ENCODE measurements around the gene GOT1. TPM values are rescaled to one million over a fixed set of nuclear protein-coding genes. Genes with fewer than 3 reads are reported as not detected.

Gene GOT1
- total and polyA plus RNA-seq, 2 experiments from 2014 or later: 36.8 to 37.7 TPM

GRCh38 chr10:99460070-99460469 is 29.6 kb upstream of the GOT1 start (continued):
- no peak for TF ChIP-seq ZNF462 (CRISPR knock-in tag; IDR thresholded peaks at IDR 0.05)

GRCh38 chr10:99459217-99459616 is 28.8 kb upstream of the GOT1 start:
- no peaks in the 10 kb centered on the region; the same call in 1 of the 2 replicates for H3K9me2 ChIP-seq (ENCODE audit: insufficient read depth)
- Mint-ChIP-seq H3K4me1 (no peaks in the 10 kb centered on the region), H3K27ac (no peak overlapping the region), H3K9me3 (no peaks in the 10 kb centered on the region), H3K4me3 (no peak overlapping the region), H3K36me3 (ENCODE audit: low read depth) (no peaks in the 10 kb centered on the region), H3K27me3 (ENCODE audit: insufficient read depth, low read depth, poor library complexity) (peaks cover 6% of the 10 kb centered on the region)
- no peak overlapping the region for H3K27ac ChIP-seq (ENCODE audit: low read depth)
- no peaks in the 10 kb centered on the region for H3K4me1 ChIP-seq (ENCODE audit: insufficient read depth)
- no peak for ATAC-seq
- no peak overlapping the region for H3K4me2 ChIP-seq
- H3K79me2 ChIP-seq (replicated peaks; ENCODE audit: insufficient read depth): no peaks in the 10 kb centered on the region
- no peak overlapping the region for H2AFZ ChIP-seq
- no peaks in the 10 kb centered on the region for H3K36me3 ChIP-seq (ENCODE audit: insufficient read depth)
- no peak overlapping the region for H3K4me3 ChIP-seq
- H3F3A ChIP-seq (replicated peaks; ENCODE audit: low read depth): no peaks in the 10 kb centered on the region
- H3K27me3 ChIP-seq (ENCODE audit: insufficient read depth): no peaks in the 10 kb centered on the region
- H4K20me1 ChIP-seq (replicated peaks; ENCODE audit: insufficient read depth): no peaks in the 10 kb centered on the region
- DNase-seq (ENCODE audit: low spot score): no peak
- TF ChIP-seq ZNF462 (CRISPR knock-in tag; IDR thresholded peaks at IDR 0.05) (no peak), JUNB (IDR thresholded peaks at IDR 0.05; ENCODE audit: unreplicated experiment) (no peak), REST (IDR thresholded peaks at IDR 0.05; ENCODE audit: unreplicated experiment) (no peak), POLR2AphosphoS5 (IDR thresholded peaks at IDR 0.05; ENCODE audit: low read depth) (no peak), STAT1 (IDR thresholded peaks at IDR 0.05; ENCODE audit: unreplicated experiment) (no peak), NANOG (IDR thresholded peaks at IDR 0.05; ENCODE audit: borderline replicate concordance) (no peak), CREB1 (CRISPR knock-in tag; IDR thresholded peaks at IDR 0.05; ENCODE audit: low read depth) (no peak)
